Measurements from ENCODE around the gene GPC1.

GPC1 gene

GRCh38 chr2:240458044-240458899 lies 22.8 kb downstream of the GPC1 start:
- no peak for DNase-seq

DNA sequence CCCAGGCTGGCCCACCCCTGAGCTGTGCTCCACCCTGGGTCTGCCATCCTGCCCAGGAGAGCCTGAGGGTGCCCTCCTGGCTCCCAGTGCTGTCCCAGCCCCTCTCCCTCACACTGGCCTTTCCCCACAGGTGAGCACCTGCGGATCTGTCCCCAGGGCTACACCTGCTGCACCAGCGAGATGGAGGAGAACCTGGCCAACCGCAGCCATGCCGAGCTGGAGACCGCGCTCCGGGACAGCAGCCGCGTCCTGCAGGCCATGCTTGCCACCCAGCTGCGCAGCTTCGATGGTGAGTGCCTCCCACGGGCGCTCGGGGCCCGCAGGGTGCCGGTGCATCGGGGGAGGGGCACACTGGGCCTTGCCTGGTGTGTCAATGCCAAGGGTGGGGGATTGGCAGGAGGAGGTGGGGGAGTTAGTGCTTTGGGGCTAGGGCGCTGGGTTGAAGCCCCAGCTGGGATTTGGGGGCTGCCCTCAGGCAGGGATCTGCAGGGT lies 23.5 kb downstream of the GPC1 start:
- no peak for DNase-seq

GRCh38 chr2:240459401-240460252 lies 24.2 kb downstream of the GPC1 start:
- DNase-seq, result peak; percentile 57

GRCh38 chr2:240460253-240460711 lies 24.8 kb downstream of the GPC1 start:
- DNase-seq, result peak; percentile 62

GRCh38 chr2:240460781-240461431 lies 25.4 kb downstream of the GPC1 start:
- DNase-seq, result no peak

- no peak for DNase-seq
Observed at GRCh38 chr2:240461471-240462072, 26.1 kb downstream of the GPC1 start.

- DNase-seq, result peak; percentile 60
Observed at GRCh38 chr2:240462073-240462706, 26.7 kb downstream of the GPC1 start.

DNA sequence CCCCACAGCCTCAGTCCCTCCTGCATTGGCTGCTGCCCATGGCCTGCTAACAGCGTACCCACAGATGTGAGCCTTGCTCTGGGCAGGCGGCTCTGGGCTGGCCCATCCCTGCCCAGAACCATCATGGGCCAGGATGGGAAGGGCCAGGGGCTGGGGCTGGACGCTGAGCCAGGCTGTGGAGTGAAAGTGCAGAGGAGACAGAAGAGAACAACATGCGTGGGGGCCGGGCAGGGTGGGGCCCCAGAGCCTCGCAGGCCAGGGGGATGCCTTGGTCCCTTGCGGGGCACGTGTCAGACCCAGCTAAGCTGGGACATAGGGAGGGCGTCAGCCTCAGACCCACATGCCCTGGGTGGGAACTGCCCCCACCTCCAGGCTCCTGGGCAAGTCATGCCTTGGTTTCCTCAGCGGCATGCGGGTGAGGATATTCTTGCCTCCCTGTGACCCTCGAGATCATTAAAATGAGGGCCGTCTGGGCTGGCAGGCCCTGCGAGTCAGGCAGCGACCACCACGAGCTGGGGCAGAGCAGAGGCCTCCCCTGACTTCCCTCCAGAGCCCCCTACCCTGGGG lies 27.3 kb downstream of the GPC1 start:
- no peak for DNase-seq

GRCh38 chr2:240463274-240463865 lies 27.9 kb downstream of the GPC1 start:
- DNase-seq, result no peak

DNA sequence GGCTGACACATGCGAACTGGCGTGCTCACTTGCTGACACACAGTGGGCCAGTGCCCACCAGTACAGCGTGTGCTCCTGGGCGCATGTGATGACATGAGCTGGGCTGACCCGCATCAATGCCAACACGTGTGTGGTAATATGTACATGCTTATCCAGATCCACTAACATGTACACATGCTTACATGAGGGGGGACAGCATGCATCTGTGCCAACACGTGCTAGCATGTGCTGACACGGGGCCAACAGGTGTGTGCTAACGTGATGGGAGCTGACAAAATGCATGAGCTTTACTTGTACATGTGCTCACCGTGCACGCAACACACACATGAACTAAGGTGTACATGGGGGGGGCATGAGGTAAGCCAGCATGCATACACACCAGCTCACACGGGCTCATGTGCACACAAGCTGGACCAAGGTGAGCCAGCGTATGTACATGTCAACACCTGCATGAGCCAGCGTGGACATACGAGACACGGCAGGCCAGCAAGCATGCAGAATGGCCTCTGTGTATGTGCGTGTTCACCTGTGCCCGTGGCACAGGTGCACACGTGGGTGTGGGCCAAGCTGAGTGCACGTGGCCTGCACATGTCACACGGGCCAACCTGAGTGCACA lies 28.5 kb downstream of the GPC1 start:
- no peak for DNase-seq

- peak; percentile 61 for DNase-seq
Observed at GRCh38 chr2:240464514-240465241, 29.2 kb downstream of the GPC1 start.

GRCh38 chr2:240465268-240465764 lies 29.9 kb downstream of the GPC1 start:
- DNase-seq, result no peak

- no peak for DNase-seq
Observed at GRCh38 chr2:240465765-240466578, 30.5 kb downstream of the GPC1 start.

DNA sequence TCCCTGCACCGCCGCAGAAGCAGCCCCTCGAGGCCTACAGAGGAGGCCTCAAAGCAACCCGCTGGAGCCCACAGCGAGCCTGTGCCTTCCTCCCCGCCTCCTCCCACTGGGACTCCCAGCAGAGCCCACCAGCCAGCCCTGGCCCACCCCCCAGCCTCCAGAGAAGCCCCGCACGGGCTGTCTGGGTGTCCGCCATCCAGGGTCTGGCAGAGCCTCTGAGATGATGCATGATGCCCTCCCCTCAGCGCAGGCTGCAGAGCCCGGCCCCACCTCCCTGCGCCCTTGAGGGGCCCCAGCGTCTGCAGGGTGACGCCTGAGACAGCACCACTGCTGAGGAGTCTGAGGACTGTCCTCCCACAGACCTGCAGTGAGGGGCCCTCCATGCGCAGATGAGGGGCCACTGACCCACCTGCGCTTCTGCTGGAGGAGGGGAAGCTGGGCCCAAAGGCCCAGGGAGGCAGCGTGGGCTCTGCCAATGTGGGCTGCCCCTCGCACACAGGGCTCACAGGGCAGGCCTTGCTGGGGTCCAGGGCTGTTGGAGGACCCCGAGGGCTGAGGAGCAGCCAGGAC lies 31.2 kb downstream of the GPC1 start:
- DNase-seq, result peak; percentile 62

- no peak for DNase-seq
Observed at GRCh38 chr2:240467149-240467642, 31.7 kb downstream of the GPC1 start.

DNA sequence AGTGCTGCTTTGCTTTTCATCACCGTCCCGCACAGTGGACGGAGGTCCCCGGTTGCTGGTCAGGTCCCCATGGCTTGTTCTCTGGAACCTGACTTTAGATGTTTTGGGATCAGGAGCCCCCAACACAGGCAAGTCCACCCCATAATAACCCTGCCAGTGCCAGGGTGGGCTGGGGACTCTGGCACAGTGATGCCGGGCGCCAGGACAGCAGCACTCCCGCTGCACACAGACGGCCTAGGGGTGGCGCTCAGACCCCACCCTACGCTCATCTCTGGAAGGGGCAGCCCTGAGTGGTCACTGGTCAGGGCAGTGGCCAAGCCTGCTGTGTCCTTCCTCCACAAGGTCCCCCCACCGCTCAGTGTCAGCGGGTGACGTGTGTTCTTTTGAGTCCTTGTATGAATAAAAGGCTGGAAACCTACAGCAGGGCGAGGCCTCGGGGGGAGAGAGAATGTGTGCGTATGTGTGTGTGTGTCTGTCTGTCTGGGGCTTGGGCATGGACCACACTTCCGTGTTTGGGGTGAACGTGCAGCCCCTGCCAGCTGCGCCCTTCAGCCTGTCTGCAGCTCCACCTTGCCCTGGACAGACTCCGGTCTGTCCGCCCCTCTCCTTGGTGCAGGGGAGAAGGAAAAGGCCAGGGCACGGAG lies 32.3 kb downstream of the GPC1 start:
- no peak for DNase-seq

DNA sequence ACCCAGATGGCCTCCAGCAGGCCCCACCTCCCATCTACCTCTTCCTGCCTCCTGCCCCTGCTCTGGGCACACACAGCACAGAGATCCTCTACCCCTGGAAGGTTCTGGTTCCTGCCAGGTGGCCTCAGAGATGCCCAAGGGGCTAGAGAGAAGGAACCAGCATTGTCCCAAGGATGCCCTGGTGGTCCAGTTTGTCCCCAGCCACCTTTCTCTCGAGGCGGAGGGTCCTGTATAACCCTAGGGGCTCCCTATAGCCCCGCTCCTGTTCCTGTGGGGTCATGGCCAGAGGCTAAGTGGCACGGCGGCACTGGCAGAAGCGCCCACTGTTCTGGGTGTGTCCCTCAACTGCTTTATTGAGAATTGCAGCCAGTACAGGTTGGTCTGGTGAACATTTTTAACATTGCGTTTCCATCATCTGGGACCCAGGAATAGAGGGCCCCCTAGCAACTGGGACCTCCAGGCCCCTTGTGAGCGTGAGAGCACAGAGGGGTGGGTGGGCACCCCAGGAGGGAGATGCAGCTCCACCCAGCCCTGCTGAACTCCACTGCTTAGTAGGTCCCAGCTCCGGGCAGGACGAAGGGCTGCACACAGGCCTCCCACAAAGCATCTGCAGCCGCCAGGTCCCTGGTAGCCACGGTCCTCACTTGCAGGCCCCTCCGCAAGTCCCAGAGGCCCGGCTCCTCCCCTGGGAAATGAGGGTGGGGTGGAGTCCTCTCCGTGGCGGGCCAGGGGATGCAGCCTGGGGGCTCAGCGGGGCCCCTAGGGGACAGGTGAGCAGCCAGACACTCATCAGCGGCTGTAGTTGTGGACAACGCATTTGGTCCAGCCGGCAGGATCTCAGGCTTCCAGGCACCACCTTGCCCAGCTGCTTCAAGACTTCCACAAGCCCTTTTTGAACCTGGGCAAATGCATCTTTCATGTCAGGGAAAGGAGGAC lies 33.1 kb downstream of the GPC1 start:
- no peak for DNase-seq

Data from activated effector memory CD4-positive, alpha-beta T cell treated with anti-CD3 and anti-CD28 coated beads, Interleukin-2, amount 50 U/mL, for 16 hours (primary cell).